Myocyte (in vitro differentiated cells): ENCODE measurements around the gene ARX. TPM values are rescaled to one million over a fixed set of nuclear protein-coding genes. Genes with fewer than 3 reads are reported as not detected.

Experiments
- DNase-seq: peaks from one replicate; pipeline ENCODE4 v3.0.0-alpha.2; 2012; ENCODE audit warnings: low read depth
- polyA plus RNA-seq: library from polyadenylated mRNA; unstranded; fragments of >200 nt; gene quantifications from one replicate; pipeline ENCODE4 v1.2.1, GENCODE V29; 2012; ENCODE audit warnings: missing spikeins
- total RNA-seq: library from RNA; depleted of rRNA; stranded (reverse); fragments of >200 nt; gene quantifications from 2 replicates; pipeline ENCODE4 v1.2.3, GENCODE V29; 2014

Gene ARX
- 0.10 and 3.4 TPM in 2 replicates for total RNA-seq
- polyA plus RNA-seq, result 0.47 TPM

DNA sequence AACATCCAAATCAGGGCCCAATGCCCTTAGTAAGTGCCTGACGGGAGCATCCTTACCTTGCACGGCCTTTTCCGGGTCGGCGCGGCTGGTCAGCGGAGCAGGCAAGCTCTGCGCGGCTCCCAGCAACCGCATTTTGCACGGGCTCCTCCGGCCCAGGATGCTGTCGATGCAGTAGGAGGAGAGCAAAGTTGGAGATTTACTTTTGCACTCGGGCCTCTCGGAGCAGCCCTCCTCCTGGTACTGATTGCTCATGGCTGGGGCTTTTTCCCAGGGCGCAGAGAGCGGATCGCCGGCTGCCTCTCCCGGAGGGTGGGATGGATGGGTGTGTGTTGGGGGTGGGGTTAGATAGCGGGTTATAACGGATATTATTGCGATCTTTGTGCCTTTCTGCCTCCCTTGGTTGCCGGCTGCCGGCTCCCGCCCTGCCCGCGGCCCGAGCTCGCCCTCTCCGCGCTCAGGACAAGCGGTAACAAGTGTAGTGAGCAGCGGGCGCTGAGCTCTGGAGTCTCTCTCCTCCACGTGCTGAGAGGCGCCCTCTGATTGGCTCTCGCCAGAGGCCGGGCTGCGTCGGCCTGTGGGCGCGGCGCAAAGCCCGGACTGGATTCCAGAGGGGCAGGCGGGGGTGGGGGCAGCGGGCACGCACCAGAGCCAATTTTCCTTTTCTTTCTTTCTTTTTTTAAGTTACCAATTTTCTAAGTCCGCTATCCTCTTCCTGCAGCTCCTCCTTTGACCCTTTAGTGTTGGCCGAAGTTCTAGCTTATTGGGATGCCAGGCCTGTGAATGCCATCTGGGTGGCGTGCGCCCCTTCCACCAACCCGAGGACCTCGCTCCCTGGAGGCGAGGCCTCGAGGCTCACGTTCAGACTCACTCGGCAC is at the start of gene ARX:
TSS of gene ARX (minus strand) at position 480 of the 875 bp plus-strand sequence. CDS start at position 252, 228 bp downstream.
- DNase-seq, result no peak

GRCh38 chrX:25059273-25059672 is 43.5 kb upstream of the ARX start:
- DNase-seq, result no peak

DNA sequence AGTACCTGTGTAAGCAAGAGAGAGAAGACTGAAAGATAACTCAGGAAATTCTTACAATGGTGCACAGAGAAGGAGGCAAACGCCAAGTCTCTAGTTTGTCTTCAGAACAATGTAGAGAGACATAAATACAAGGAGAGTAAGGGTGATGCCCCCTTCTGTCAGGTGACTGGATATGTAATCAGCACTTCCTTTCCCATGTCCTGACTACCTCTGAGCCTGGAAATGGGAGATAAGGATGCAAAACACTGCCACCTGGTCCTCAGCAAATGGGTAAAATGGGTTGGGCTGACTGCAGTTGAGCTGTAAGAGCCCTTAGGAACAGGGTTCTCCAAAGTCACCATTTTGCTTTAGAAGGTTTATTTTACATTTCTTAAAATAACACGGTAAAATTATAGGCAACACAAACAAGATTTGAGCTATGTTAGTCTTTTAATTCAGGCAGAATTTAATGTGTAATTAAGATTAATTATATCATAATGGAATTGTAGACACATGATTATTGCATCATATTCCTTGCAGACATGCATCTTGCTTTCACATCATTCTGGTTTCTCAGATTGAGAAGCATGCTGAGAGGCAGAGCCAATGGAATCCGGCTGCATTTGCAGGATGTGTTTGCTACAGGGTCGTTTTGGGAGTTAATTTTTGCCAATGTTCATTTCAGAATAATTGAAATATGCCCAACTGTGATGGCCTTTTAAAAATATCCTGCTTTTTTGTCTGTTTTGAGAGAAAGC is 37.2 kb upstream of the ARX start:
- DNase-seq, result no peak

DNA sequence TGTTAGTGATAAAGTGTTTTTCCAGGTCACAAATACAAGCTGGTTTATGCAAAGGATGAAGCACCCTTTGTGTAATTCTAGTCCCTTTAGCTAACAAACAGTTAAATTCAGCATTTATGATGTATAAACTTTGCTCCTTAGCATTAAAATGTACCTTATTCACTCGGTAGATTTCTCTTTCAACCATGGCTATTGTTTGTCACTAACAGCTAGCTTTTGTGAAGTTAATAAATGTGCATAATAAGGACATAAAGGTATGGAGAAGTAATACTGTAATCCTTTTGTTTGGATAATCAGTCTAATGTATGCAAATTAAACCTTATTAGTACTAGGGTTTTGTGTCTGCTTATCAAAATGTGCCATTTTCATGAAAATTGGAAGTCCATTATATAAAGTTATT is 34.2 kb upstream of the ARX start:
- no peak for DNase-seq

GRCh38 chrX:25049357-25049756 is 33.6 kb upstream of the ARX start:
- DNase-seq, result peak; percentile 28

- peak; percentile 15 for DNase-seq
Observed at GRCh38 chrX:25048178-25048577, 32.4 kb upstream of the ARX start.

- no peak for DNase-seq
Observed at GRCh38 chrX:25043192-25043591, 27.4 kb upstream of the ARX start.

GRCh38 chrX:25039036-25039435 is 23.3 kb upstream of the ARX start:
- DNase-seq, result no peak

- peak; percentile 63 for DNase-seq
Observed at GRCh38 chrX:25034889-25035288, 19.1 kb upstream of the ARX start.

DNA sequence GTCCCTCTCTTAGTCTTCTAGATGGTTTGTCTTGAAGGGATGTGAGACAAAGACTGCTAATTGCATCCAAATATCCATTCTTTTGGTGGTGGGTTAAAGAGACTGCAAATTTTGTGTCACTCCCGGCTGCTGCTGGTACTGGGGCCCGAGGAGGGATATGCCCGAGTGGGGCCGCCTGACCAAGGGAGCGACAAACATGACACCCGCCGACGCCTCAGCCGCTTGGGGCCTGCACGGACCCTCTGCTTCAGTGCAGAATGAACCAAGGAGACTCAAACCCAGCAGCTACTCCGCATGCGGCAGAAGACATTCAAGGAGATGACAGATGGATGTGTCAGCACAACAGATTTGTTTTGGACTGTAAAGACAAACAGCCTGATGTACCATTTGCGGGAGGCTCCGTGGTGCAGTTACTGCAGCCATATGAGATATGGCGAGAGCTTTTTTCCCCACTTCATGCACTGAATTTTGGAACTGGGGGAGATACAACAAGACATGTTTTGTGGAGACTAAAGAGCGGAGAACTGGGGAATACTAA is 13.6 kb upstream of the ARX start:
- DNase-seq, result no peak

- peak; percentile 39 for DNase-seq
Observed at GRCh38 chrX:25028726-25029125, 13.0 kb upstream of the ARX start.

DNA sequence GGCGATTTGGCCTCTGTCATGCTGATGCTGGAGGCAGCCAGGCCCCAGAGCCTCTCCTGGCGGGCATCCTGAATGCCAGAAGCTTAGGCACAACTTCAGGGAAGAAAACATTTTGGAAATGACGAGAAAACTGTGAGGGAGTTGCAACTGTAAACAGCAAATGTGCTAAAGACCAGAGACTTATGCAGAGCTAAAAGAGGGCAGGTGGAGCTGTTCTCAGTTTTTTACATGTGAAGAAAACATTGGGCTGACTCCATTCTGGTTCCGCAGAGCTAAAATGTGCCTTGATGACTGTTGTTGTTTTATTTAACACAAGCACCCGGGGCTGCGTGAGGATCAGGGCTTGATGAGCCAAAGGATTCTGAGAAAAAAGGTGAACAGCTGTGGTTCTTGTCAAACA is 10.8 kb upstream of the ARX start:
- DNase-seq, result no peak

DNA sequence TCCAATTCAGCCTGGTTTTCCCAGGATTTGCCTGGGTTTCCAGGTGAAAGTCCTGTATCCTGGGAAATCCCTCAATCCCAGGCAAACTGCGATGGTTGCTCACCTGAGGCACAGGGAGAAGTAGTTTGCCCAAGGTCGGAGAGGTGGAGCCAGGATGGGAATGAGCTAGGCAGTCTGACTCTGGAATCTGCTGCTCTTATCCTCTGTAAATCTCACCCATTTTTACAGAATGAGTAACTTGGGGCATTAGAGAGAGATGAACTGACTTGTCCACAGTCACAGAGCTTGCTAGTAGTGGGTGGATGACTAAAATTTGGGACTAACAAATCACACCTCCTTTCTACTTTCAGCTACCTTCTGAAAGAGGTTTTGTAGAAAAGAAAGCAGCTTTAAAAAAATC is 9.8 kb upstream of the ARX start:
- no peak for DNase-seq

GRCh38 chrX:25023908-25024307 is 8.1 kb upstream of the ARX start:
- no peak for DNase-seq

GRCh38 chrX:25022499-25023325 is 6.9 kb upstream of the ARX start:
- no peak for DNase-seq

DNA sequence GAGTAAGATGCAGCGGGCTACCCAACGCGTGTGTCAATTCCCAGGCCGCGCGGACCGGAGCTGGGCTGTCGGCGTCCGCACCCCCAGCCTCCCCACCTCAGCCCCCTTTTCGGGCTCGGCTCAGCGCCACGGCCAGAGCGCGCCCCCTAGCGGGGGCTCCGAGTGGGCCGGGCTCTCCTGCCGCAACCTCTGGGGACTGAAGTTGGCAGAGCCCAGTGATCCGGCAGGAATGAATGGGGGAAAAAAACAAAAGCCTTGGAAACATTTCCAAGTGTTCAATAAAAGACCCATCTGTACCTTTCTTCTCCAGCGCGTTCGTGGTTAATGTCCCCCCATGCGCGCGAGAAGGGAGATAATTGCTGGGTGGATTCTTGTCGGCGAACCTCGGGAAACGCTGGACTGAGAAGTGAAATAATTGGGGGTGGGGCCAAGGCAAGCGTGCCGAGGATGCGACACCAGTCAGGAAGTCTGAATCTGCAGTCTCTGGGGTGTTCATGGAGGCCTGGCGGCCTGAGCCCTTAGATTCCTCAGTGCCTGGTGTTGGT is 5.2 kb upstream of the ARX start:
- DNase-seq, result no peak

- DNase-seq, result no peak
Observed at GRCh38 chrX:25020391-25020904, 4.7 kb upstream of the ARX start.

- DNase-seq, result no peak
Observed at GRCh38 chrX:25019707-25020390, 4.1 kb upstream of the ARX start.

- no peak for DNase-seq
Observed at GRCh38 chrX:25018682-25019081, 2.9 kb upstream of the ARX start.

DNA sequence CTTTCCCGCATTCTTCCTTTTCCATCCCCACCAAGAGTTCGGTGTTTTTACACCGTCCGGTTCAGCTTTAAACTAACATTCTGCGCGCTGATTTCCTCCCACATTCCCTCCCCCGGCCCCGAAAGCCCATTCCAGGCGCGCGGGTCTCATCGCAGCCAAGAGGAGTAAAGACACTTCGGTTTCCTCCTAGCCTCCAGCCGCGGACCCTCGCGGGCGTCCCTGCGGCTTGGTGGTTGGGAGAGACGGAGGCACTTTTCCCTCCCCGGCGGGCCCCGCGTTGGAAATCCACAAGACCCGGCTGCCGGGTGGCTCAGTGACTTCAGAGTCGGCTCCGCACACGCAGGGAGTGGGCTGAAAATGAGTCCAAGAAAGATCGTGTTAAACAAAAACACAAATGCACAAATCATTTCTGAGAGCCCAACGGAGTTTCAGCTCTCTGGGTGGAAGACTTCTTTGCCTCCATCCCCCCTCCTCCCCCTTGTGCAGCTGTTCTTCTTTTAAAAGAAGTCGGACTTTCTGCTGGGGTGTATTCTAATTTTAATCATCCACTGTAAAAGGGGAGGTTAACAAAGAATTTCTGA is 2.0 kb upstream of the ARX start:
- peak; percentile 53 for DNase-seq
